GM12878 (cell line): ENCODE data around the gene POR. TPM values are rescaled to one million over a fixed set of nuclear protein-coding genes. Genes with fewer than 3 reads are reported as not detected.

Source experiments
- ATAC-seq: fragments of 200-7000 bp; cut with Tn5 transposase; 3 replicates; pipeline ENCODE4 v1.9.1; 2020; ENCODE audit warnings: mild to moderate bottlenecking, moderate library complexity
- BruUV-seq: library from RNA; stranded (reverse); fragments of 400-500 nt; replicated peaks from 2 replicates; lab custom pipeline; 2021; lab: Mats Ljungman, UMichigan
- CTCF ChIA-PET: fragments of 300-600 bp; sonication (Branson Sonifier 250); formaldehyde crosslinking; extraction: SDS; loops from one replicate; lab custom pipeline; 2021; ENCODE audit warnings: inconsistent platforms; lab: Yijun Ruan, JAX
- POLR2A ChIA-PET: fragments of 350-600 bp; formaldehyde crosslinking; extraction: SDS; loops from one replicate; lab custom pipeline; 2021; ENCODE audit warnings: inconsistent platforms; lab: Charles Lee
- RAD21 ChIA-PET: fragments of 300-600 bp; sonication (Branson Sonifier 250); formaldehyde crosslinking; loops from one replicate; lab custom pipeline; 2023; ENCODE audit warnings: antibody characterized with exemption; ENCODE audit not compliant: unreplicated experiment; lab: Charles Lee
- SMC1A ChIA-PET: fragments of 300-600 bp; sonication (Branson Sonifier 250); formaldehyde crosslinking; loops from one replicate; lab custom pipeline; 2023; ENCODE audit not compliant: unreplicated experiment, uncharacterized antibody; lab: Charles Lee
- DNase-seq: peaks from one replicate; pipeline ENCODE4 v3.0.0-alpha.2; 2011; ENCODE audit warnings: low read depth, low spot score
- FAIRE-seq: peaks from 3 replicates; lab custom pipeline; 2011; peaks lifted over from hg19 to GRCh38; lab: Jason Lieb, UNC
- H2AFZ ChIP-seq: 2 replicates; pipeline ENCODE4 v1.6.0; 2011; ENCODE audit warnings: low read depth, low read length, control low read depth; ENCODE audit not compliant: control insufficient read depth
- H3K27ac ChIP-seq: 2 replicates; pipeline ENCODE4 v1.5.1; 2011; ENCODE audit warnings: control low read depth; ENCODE audit not compliant: control insufficient read depth, insufficient read depth
- H3K27me3 ChIP-seq, 2 experiments: replicated peaks in 1 of 2; 2 replicates each; pipeline versions ENCODE4 v1.6.0 to v1.6.1; 2011; ENCODE audit warnings: low read length in 1 of 2; ENCODE audit not compliant: control insufficient read depth in 2 of 2, insufficient read depth in 2 of 2
- H3K36me3 ChIP-seq, 2 experiments: 2 replicates each; pipeline ENCODE4 v1.5.1; 2011; ENCODE audit warnings: low read length in 1 of 2; ENCODE audit not compliant: control insufficient read depth in 2 of 2, insufficient read depth in 2 of 2
- H3K4me1 ChIP-seq: 2 replicates; pipeline ENCODE4 v1.6.1; 2011; ENCODE audit warnings: mild to moderate bottlenecking, low read length, moderate library complexity, mixed read lengths; ENCODE audit not compliant: control insufficient read depth, insufficient read depth
- H3K4me2 ChIP-seq: 2 replicates; pipeline ENCODE4 v1.6.0; 2011; ENCODE audit warnings: control low read depth; ENCODE audit not compliant: control insufficient read depth, insufficient read depth
- H3K4me3 ChIP-seq: fragments of 200-600 bp; sonication (generic); 2 replicates; pipeline ENCODE4 v1.5.1; 2016
- H3K79me2 ChIP-seq: 2 replicates; pipeline ENCODE4 v1.6.0; 2011; ENCODE audit warnings: low read length; ENCODE audit not compliant: control insufficient read depth, insufficient read depth
- H3K9ac ChIP-seq: 2 replicates; pipeline ENCODE4 v1.8.0; 2011; ENCODE audit warnings: low read length, control low read depth, mixed read lengths; ENCODE audit not compliant: control insufficient read depth, insufficient read depth
- H3K9me3 ChIP-seq: replicated peaks from 3 replicates; pipeline ENCODE4 v1.5.1; 2011; ENCODE audit warnings: mild to moderate bottlenecking, low read length; ENCODE audit not compliant: control insufficient read depth, insufficient read depth
- H4K20me1 ChIP-seq: 2 replicates; pipeline ENCODE4 v1.6.0; 2011; ENCODE audit not compliant: control insufficient read depth, insufficient read depth
- BRCA1 ChIP-seq: IDR thresholded peaks from 2 replicates; pipeline ENCODE4 v1.6.1; 2011; ENCODE audit warnings: low read depth, low read length, improper control_type of control experiment
- CHD4 ChIP-seq: fragments of 200-600 bp; sonication (generic); IDR thresholded peaks from 2 replicates; pipeline ENCODE4 v1.6.1; 2016; ENCODE audit warnings: mild to moderate bottlenecking
- ESRRA ChIP-seq: IDR thresholded peaks from 2 replicates; pipeline ENCODE4 v1.6.1; 2012; ENCODE audit warnings: mild to moderate bottlenecking, low read length, improper control_type of control experiment
- FOXK2 ChIP-seq: fragments of 450-650 bp; IDR thresholded peaks from 2 replicates; pipeline ENCODE4 v1.6.1; 2017; ENCODE audit warnings: mild to moderate bottlenecking, moderate library complexity
- IRF4 ChIP-seq: IDR thresholded peaks from 2 replicates; pipeline ENCODE4 v1.6.1; 2011; ENCODE audit warnings: low read depth, low read length
- JUNB ChIP-seq: IDR thresholded peaks from 2 replicates; pipeline ENCODE4 v1.6.1; 2016; ENCODE audit warnings: antibody characterized with exemption, mild to moderate bottlenecking
- MTA3 ChIP-seq: IDR thresholded peaks from 2 replicates; pipeline ENCODE4 v1.6.1; 2012; ENCODE audit warnings: low read length, inconsistent platforms, borderline replicate concordance
- MYB ChIP-seq: fragments of 150-350 bp; IDR thresholded peaks from 2 replicates; pipeline ENCODE4 v1.6.1; 2014; ENCODE audit warnings: mild to moderate bottlenecking, low read depth, low read length, borderline replicate concordance
- PAX8 ChIP-seq: fragments of 450-650 bp; IDR thresholded peaks from 2 replicates; pipeline ENCODE4 v1.6.1; 2017; ENCODE audit warnings: mild to moderate bottlenecking, moderate library complexity
- POLR2A ChIP-seq: IDR thresholded peaks from 2 replicates; pipeline ENCODE4 v1.6.1; 2011; ENCODE audit warnings: low read depth, mild to moderate bottlenecking, low read length
- POU2F2 ChIP-seq: IDR thresholded peaks from 3 replicates; pipeline ENCODE4 v1.6.1; 2011; ENCODE audit warnings: low read depth, mild to moderate bottlenecking, low read length, borderline replicate concordance
- SMARCA5 ChIP-seq: fragments of 450-650 bp; IDR thresholded peaks from 2 replicates; pipeline ENCODE4 v1.6.1; 2017; ENCODE audit warnings: mild to moderate bottlenecking
- SRF ChIP-seq, 2 experiments: IDR thresholded peaks; 2 replicates each; pipeline ENCODE4 v1.6.1; 2011; ENCODE audit warnings: low read depth in 2 of 2, low read length in 2 of 2, mild to moderate bottlenecking in 1 of 2, moderate library complexity in 1 of 2
- TCF12 ChIP-seq: IDR thresholded peaks from 2 replicates; pipeline ENCODE4 v1.6.1; 2011; ENCODE audit warnings: low read depth, mild to moderate bottlenecking, low read length
- YBX1 ChIP-seq: fragments of 450-650 bp; IDR thresholded peaks from 2 replicates; pipeline ENCODE4 v1.6.1; 2016; ENCODE audit warnings: antibody characterized with exemption
- ZNF217 ChIP-seq: fragments of 450-650 bp; IDR thresholded peaks from 2 replicates; pipeline ENCODE4 v1.6.1; 2017; ENCODE audit warnings: antibody characterized with exemption, mild to moderate bottlenecking
- WGBS: methylation state at CpG from one replicate; pipeline ENCODE4 v1.1.6; 2016; ENCODE audit warnings: low lambda C conversion rate; ENCODE audit not compliant: insufficient replicate concordance, insufficient coverage; ENCODE audit errors: missing lambda C conversion rate; 5-methylcytosine and 5-hydroxymethylcytosine counted together
- in situ Hi-C: fragments of 300-500 bp; cut with MboI; formaldehyde crosslinking; loops from 9 replicates; pipeline ENCODE4 v1.14.3; 2018; ENCODE audit warnings: mixed read lengths
- intact Hi-C: fragments of 100-400 bp; cut with micrococcal nuclease; formaldehyde crosslinking; loops from one replicate; pipeline ENCODE4 v1.14.2; 2022; ENCODE audit not compliant: unreplicated experiment
- polyA plus RNA-seq, 11 experiments: library from polyadenylated mRNA; depleted of rRNA in 4 of 11; unstranded in 6 of 11; stranded (reverse) in 5 of 11; fragments of >200 nt; fragmentation: Nextera tagmentation in 4 of 11; fragmentation: Illumina TruSeq in 1 of 11; extraction: Ambion mirVana in 4 of 11; extraction: Trizol in 1 of 11; gene quantifications; 1 replicate in 1 of 11; 2 replicates in 10 of 11; pipeline versions ENCODE4 v1.2.1 to v1.2.3, GENCODE V29; 2011 to 2016; ENCODE audit warnings: inconsistent platforms in 2 of 11, missing spikeins in 2 of 11, low read depth in 1 of 11
- total RNA-seq, 4 experiments: library from RNA; depleted of rRNA in 3 of 4; stranded (reverse); fragments of >200 nt in 3 of 4; fragmentation: Illumina TruSeq in 1 of 4; extraction: Trizol in 1 of 4; gene quantifications; 2 replicates each; pipeline versions ENCODE4 v1.2.1 to v1.2.3, GENCODE V29; 2013 to 2021
- TF ChIP-seq, protein P1 (sequence below): fragments of 450-650 bp; conservative IDR thresholded peaks from 2 replicates; pipeline ENCODE4 v1.6.1; 2017; ENCODE audit warnings: mild to moderate bottlenecking, moderate library complexity
- TF ChIP-seq, protein P2 (sequence below): fragments of 450-650 bp; IDR thresholded peaks from 2 replicates; pipeline ENCODE4 v1.6.1; 2016; ENCODE audit warnings: mild to moderate bottlenecking, moderate library complexity, borderline replicate concordance
- TF ChIP-seq, protein P3 (sequence below): IDR thresholded peaks from 2 replicates; pipeline ENCODE4 v1.6.1; 2011; ENCODE audit warnings: mild to moderate bottlenecking, low read depth, low read length, moderate library complexity; ENCODE audit not compliant: insufficient replicate concordance

The POR gene
- total and polyA plus RNA-seq, 10 of the 15 experiments (the other 5 are each of a cell fraction or from before 2014, with no cell fraction given): 2.2 to 75.8 (median 35.9) TPM

DNA sequence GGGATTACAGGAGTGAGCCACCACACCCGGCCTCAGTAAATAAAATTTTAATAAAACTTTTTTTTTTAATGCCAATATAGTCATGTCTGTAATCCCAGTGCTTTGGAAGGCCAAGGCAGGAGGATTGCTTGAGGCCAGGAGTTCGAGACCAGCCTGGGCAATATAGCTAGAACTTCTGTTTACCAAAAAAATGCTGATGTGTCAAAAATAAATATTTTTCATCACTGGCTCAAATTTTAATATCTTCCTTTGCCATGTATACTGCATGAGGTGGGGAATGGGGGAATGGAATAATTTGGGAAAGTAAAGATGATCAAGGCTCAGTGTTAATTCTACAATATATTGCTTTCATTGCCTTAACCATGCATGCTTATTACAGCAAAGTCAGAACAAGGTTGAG lies 46.8 kb upstream of the POR start:
- Histone ChIP-seq H3K27me3 (no peaks in the 10 kb centered on the region), H3K27ac (no peak overlapping the region), H4K20me1 (no peaks in the 10 kb centered on the region), H3K9me3 (no peaks in the 10 kb centered on the region), H3K4me2 (no peak overlapping the region), H3K9ac (no peak overlapping the region), H3K4me3 (no peak overlapping the region), H3K79me2 (no peaks in the 10 kb centered on the region), H2AFZ (no peak overlapping the region), H3K4me1 (no peaks in the 10 kb centered on the region), H3K36me3 (no peaks in the 10 kb centered on the region)
- WGBS: 38% methylated on average over 2 of the region's 2 CpGs
- intact Hi-C loops (no loop called here), in situ Hi-C loops (loop anchor here (5.0 kb wide), 1 partner anchor 154 kb away; no protein-coding TSS in a partner anchor)
- ChIA-PET SMC1A (interaction anchor here (0.7 to 3.1 kb wide), 2 partner anchors 9 to 153 kb away, joined by 3 to 31 read pairs; no protein-coding TSS in a partner anchor), POLR2A (no interaction called here), CTCF (interaction anchor here (10.9 kb wide), 1 partner anchor 152 kb away, joined by 247 read pairs; no protein-coding TSS in a partner anchor), RAD21 (interaction anchor here (1.0 to 3.6 kb wide), 2 partner anchors 149 to 152 kb away, joined by 3 to 27 read pairs; no protein-coding TSS in a partner anchor)
- DNase-seq: no peak
- no TSS peak for BruUV-seq
- no peak for FAIRE-seq
- ATAC-seq: no peak
- TF ChIP-seq IRF4: no peak
- no peak for TF ChIP-seq POLR2A
- TF ChIP-seq POU2F2: no peak
- no peak for TF ChIP-seq BRCA1
- TF ChIP-seq MTA3: no peak
- TF ChIP-seq ESRRA: no peak
- TF ChIP-seq MYB: no peak
- no peak for TF ChIP-seq CHD4
- TF ChIP-seq, protein P1, sequence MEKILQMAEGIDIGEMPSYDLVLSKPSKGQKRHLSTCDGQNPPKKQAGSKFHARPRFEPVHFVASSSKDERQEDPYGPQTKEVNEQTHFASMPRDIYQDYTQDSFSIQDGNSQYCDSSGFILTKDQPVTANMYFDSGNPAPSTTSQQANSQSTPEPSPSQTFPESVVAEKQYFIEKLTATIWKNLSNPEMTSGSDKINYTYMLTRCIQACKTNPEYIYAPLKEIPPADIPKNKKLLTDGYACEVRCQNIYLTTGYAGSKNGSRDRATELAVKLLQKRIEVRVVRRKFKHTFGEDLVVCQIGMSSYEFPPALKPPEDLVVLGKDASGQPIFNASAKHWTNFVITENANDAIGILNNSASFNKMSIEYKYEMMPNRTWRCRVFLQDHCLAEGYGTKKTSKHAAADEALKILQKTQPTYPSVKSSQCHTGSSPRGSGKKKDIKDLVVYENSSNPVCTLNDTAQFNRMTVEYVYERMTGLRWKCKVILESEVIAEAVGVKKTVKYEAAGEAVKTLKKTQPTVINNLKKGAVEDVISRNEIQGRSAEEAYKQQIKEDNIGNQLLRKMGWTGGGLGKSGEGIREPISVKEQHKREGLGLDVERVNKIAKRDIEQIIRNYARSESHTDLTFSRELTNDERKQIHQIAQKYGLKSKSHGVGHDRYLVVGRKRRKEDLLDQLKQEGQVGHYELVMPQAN: no peak
- TF ChIP-seq SRF (IDR thresholded peaks at IDR 0.05; ENCODE audit: low read depth in 2 of 2, low read length in 2 of 2): no peak
- no peak for TF ChIP-seq TCF12
- no peak for TF ChIP-seq ZNF217
- no peak for TF ChIP-seq YBX1
- TF ChIP-seq FOXK2: no peak
- no peak for TF ChIP-seq JUNB
- TF ChIP-seq SMARCA5: no peak
- TF ChIP-seq, protein P2, sequence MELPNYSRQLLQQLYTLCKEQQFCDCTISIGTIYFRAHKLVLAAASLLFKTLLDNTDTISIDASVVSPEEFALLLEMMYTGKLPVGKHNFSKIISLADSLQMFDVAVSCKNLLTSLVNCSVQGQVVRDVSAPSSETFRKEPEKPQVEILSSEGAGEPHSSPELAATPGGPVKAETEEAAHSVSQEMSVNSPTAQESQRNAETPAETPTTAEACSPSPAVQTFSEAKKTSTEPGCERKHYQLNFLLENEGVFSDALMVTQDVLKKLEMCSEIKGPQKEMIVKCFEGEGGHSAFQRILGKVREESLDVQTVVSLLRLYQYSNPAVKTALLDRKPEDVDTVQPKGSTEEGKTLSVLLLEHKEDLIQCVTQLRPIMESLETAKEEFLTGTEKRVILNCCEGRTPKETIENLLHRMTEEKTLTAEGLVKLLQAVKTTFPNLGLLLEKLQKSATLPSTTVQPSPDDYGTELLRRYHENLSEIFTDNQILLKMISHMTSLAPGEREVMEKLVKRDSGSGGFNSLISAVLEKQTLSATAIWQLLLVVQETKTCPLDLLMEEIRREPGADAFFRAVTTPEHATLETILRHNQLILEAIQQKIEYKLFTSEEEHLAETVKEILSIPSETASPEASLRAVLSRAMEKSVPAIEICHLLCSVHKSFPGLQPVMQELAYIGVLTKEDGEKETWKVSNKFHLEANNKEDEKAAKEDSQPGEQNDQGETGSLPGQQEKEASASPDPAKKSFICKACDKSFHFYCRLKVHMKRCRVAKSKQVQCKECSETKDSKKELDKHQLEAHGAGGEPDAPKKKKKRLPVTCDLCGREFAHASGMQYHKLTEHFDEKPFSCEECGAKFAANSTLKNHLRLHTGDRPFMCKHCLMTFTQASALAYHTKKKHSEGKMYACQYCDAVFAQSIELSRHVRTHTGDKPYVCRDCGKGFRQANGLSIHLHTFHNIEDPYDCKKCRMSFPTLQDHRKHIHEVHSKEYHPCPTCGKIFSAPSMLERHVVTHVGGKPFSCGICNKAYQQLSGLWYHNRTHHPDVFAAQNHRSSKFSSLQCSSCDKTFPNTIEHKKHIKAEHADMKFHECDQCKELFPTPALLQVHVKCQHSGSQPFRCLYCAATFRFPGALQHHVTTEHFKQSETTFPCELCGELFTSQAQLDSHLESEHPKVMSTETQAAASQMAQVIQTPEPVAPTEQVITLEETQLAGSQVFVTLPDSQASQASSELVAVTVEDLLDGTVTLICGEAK: no peak
- TF ChIP-seq PAX8: no peak
- TF ChIP-seq, protein P3, sequence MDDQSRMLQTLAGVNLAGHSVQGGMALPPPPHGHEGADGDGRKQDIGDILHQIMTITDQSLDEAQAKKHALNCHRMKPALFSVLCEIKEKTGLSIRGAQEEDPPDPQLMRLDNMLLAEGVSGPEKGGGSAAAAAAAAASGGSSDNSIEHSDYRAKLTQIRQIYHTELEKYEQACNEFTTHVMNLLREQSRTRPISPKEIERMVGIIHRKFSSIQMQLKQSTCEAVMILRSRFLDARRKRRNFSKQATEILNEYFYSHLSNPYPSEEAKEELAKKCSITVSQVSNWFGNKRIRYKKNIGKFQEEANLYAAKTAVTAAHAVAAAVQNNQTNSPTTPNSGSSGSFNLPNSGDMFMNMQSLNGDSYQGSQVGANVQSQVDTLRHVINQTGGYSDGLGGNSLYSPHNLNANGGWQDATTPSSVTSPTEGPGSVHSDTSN: no peak
